Measurements from ENCODE around the gene RNASEL.

Gene RNASEL

GRCh38 chr1:182611326-182611725 is 22.3 kb upstream of the RNASEL start:
- no peak overlapping the region for H3K27ac ChIP-seq

GRCh38 chr1:182610606-182611194 is 21.6 kb upstream of the RNASEL start:
- no peak overlapping the region for H3K27ac ChIP-seq
- TF ChIP-seq CTCF (conservative IDR thresholded peaks at IDR 0.05) (no peak), ZFX (IDR thresholded peaks at IDR 0.05) (no peak)

More at GRCh38 chr1:182611326-182611725, 22.3 kb upstream of the RNASEL start:
- no peak for TF ChIP-seq CTCF (conservative IDR thresholded peaks at IDR 0.05)
- no peak for TF ChIP-seq ZFX (IDR thresholded peaks at IDR 0.05)

GRCh38 chr1:182608845-182609610 is 20.0 kb upstream of the RNASEL start:
- no peak overlapping the region for H3K27ac ChIP-seq
- TF ChIP-seq CTCF (conservative IDR thresholded peaks at IDR 0.05) (no peak), ZFX (IDR thresholded peaks at IDR 0.05) (no peak)

GRCh38 chr1:182608236-182608635 is 19.2 kb upstream of the RNASEL start:
- TF ChIP-seq ZFX (IDR thresholded peaks at IDR 0.05) = no peak
- TF ChIP-seq CTCF (conservative IDR thresholded peaks at IDR 0.05) = no peak
- H3K27ac ChIP-seq = no peak overlapping the region

- TF ChIP-seq ZFX (IDR thresholded peaks at IDR 0.05) (no peak), CTCF (conservative IDR thresholded peaks at IDR 0.05) (no peak)
- H3K27ac ChIP-seq = no peak overlapping the region
These were observed 18.5 kb upstream of the RNASEL start for GRCh38 chr1:182607566-182607965.

- peak within 1 kb of the TSS; percentile 37; the same call in 1 of the 2 replicates for H3K27ac ChIP-seq
- no peak for TF ChIP-seq CTCF (conservative IDR thresholded peaks at IDR 0.05)
- TF ChIP-seq ZFX (IDR thresholded peaks at IDR 0.05) = no peak
These were observed 15.4 kb upstream of the RNASEL start, which contains the start of gene RGS16 for GRCh38 chr1:182604175-182605164. Gene RGS16, minus strand, starts transcription at chr1:182604389. Its CDS starts 130 bp downstream, at chr1:182604259.

All from C4-2B (cell line).